Measurements from ENCODE around the gene GPR156. TPM values are rescaled to one million over a fixed set of nuclear protein-coding genes. Genes with fewer than 3 reads are reported as not detected.

GPR156 gene
- total and polyA plus RNA-seq, 2 donors (not counting 3 experiments of a cell fraction or from before 2014, with no cell fraction given): 0.14 to 0.27 TPM

- no peak for FAIRE-seq
- no peak overlapping the region for H3K27ac ChIP-seq (ENCODE audit: insufficient read depth, low read depth, low read length)
- TF ChIP-seq CTCF (IDR thresholded peaks at IDR 0.05; ENCODE audit: extremely low read depth in 1 of 2, insufficient read depth in 1 of 2, low read depth in 1 of 2, low read length in 2 of 2) (no peak), MYC (IDR thresholded peaks at IDR 0.05; ENCODE audit: low read depth, low read length) (no peak), FOS (IDR thresholded peaks at IDR 0.05; ENCODE audit: borderline replicate concordance, insufficient read depth, low read length) (no peak), POLR2AphosphoS5 (IDR thresholded peaks at IDR 0.05; ENCODE audit: insufficient read depth, low read depth, low read length) (no peak), GATA2 (IDR thresholded peaks at IDR 0.05; ENCODE audit: insufficient read depth, insufficient read length, low read depth, low read length) (no peak), POLR2A (IDR thresholded peaks at IDR 0.05; ENCODE audit: low read depth, low read length) (no peak)
- H3K9me1 ChIP-seq (replicated peaks; ENCODE audit: control insufficient read depth, extremely low read depth, insufficient read depth, low read length): no peaks in the 10 kb centered on the region
- no peaks in the 10 kb centered on the region for H3K9me3 ChIP-seq (replicated peaks; ENCODE audit: control insufficient read depth, insufficient read depth, low read length)
- no peak for DNase-seq (ENCODE audit: low read depth, low spot score)
- dilution Hi-C loops (cut with MboI; ENCODE audit: extremely low pct_ligation_motif_present, low sequenced_read_pairs): no loop called here
- H3K4me2 ChIP-seq (ENCODE audit: insufficient read depth, low read length): no peak overlapping the region
- no peak overlapping the region for H2AFZ ChIP-seq (ENCODE audit: low read depth, low read length)
- peaks cover 5% of the 10 kb centered on the region for H3K4me1 ChIP-seq (ENCODE audit: control insufficient read depth, extremely low read depth, insufficient read depth, low read length)
- H4K20me1 ChIP-seq (replicated peaks; ENCODE audit: control insufficient read depth, extremely low read depth, insufficient read depth, low read length): no peaks in the 10 kb centered on the region
- no peaks in the 10 kb centered on the region for H3K79me2 ChIP-seq (ENCODE audit: control insufficient read depth, insufficient read depth, low read length)
- H3K27me3 ChIP-seq (ENCODE audit: control insufficient read depth in 2 of 2, insufficient read depth in 2 of 2, low read length in 2 of 2): no peaks in the 10 kb centered on the region
- BruUV-seq (replicated peaks): no TSS peak
- ChIA-PET POLR2A (no interaction called here), CTCF (interaction anchor here (0.8 kb wide), 1 partner anchor 10 kb away, joined by 3 read pairs; no protein-coding TSS in a partner anchor)
- H3K9ac ChIP-seq (replicated peaks; ENCODE audit: extremely low read depth, insufficient read depth, low read length): no peak overlapping the region
- no peak overlapping the region for H3K4me3 ChIP-seq (replicated peaks in 1 of 3; ENCODE audit: insufficient read depth in 1 of 3, low read depth in 1 of 3, low read length in 3 of 3)
- no peaks in the 10 kb centered on the region for H3K36me3 ChIP-seq (ENCODE audit: control insufficient read depth in 2 of 2, extremely low read depth in 1 of 2, insufficient read depth in 2 of 2, low read length in 2 of 2)
- intact Hi-C loops (cut with micrococcal nuclease): no loop called here
Measured at GRCh38 chr3:120171134-120171873, 113.7 kb downstream of the GPR156 start.

Data from endothelial cell of umbilical vein (primary cell).